Neural crest cell (in vitro differentiated cells): ENCODE results near the gene IFT27. TPM values are rescaled to one million over a fixed set of nuclear protein-coding genes. Genes with fewer than 3 reads are reported as not detected.

Experiments
- DNase-seq: peaks from one replicate; pipeline ENCODE4 v3.0.0; 2021; ENCODE audit warnings: low read depth, mixed read lengths, low spot score
- H3K27ac Mint-ChIP-seq: one replicate; pipeline ENCODE4 v1.8.0; 2021; ENCODE audit warnings: mild to moderate bottlenecking, mixed read lengths; ENCODE audit not compliant: unreplicated experiment
- H3K27me3 Mint-ChIP-seq: 2 replicates; pipeline ENCODE4 v1.8.0; 2021; ENCODE audit warnings: low read depth, mild to moderate bottlenecking, mixed read lengths
- H3K36me3 Mint-ChIP-seq: 2 replicates; pipeline ENCODE4 v1.8.0; 2021; ENCODE audit warnings: low read depth, mild to moderate bottlenecking, mixed read lengths
- H3K4me1 Mint-ChIP-seq: 2 replicates; pipeline ENCODE4 v1.8.0; 2021; ENCODE audit warnings: mixed read lengths
- H3K4me3 Mint-ChIP-seq: one replicate; pipeline ENCODE4 v1.8.0; 2021; ENCODE audit warnings: mild to moderate bottlenecking, mixed read lengths
- H3K9me3 Mint-ChIP-seq: 2 replicates; pipeline ENCODE4 v1.8.0; 2021; ENCODE audit warnings: mixed read lengths
- CTCF ChIP-seq: fragments of 200-600 bp; sonication (generic); conservative IDR thresholded peaks from 2 replicates; pipeline ENCODE4 v1.5.0; 2021; ENCODE audit warnings: antibody characterized with exemption, mild to moderate bottlenecking
- total RNA-seq: library from RNA; stranded (reverse); gene quantifications from 2 replicates; pipeline ENCODE4 v1.2.1, GENCODE V29; 2021

IFT27 gene
- total RNA-seq, 1 donor from 2014 or later: 55.4 TPM

GRCh38 chr22:36714110-36714509 is 61.8 kb downstream of the IFT27 start:
- no peaks in the 10 kb centered on the region for H3K4me1 Mint-ChIP-seq
- H3K36me3 Mint-ChIP-seq: no peaks in the 10 kb centered on the region
- H3K27ac Mint-ChIP-seq: no peak overlapping the region
- H3K4me3 Mint-ChIP-seq: no peak overlapping the region
- DNase-seq: no peak
- H3K27me3 Mint-ChIP-seq: peaks cover 78% of the 10 kb centered on the region
- no peak for TF ChIP-seq CTCF
- no peaks in the 10 kb centered on the region for H3K9me3 Mint-ChIP-seq

DNA sequence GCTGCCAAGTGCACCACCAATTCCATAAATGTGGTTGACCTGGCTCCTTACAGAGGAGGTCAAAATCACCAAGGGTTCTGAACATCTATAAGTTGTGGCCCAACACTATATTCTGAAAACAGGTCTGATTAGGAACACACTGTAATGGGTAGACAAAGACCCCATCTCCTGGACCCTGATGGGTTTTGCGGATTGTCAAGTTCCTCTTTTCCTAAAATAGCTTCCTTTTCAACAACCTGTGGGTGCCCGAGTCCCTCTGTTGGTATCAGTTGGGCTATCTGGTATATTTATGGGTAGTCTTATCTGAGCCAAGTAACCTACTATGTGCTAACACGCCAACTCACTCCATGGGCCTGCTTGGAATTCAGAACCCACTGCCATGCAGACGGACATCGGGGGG is 62.5 kb downstream of the IFT27 start:
- TF ChIP-seq CTCF: no peak
- Mint-ChIP-seq H3K9me3 (no peaks in the 10 kb centered on the region), H3K4me3 (no peak overlapping the region), H3K4me1 (no peaks in the 10 kb centered on the region), H3K36me3 (no peaks in the 10 kb centered on the region), H3K27ac (no peak overlapping the region), H3K27me3 (peaks cover 77% of the 10 kb centered on the region)
- no peak for DNase-seq

Other genes with a start within 250 kb of the IFT27 start
- gene EIF3D, start 247.0 kb downstream of the IFT27 start, total RNA-seq: 178 and 197 TPM in 2 replicates
- gene CACNG2, start 72.4 kb downstream of the IFT27 start, total RNA-seq: 0.09 and 0.27 TPM in 2 replicates
- gene PVALB, start 40.9 kb upstream of the IFT27 start, total RNA-seq: 0.61 and 0.68 TPM in 2 replicates
- not detected in 2 replicates for gene NCF4, start 84.9 kb upstream of the IFT27 start, total RNA-seq
- not detected in 2 replicates for gene CSF2RB, start 137.5 kb upstream of the IFT27 start, total RNA-seq
- 31.0 and 31.3 TPM in 2 replicates for gene TST, start 243.3 kb upstream of the IFT27 start, total RNA-seq
- 100.0 and 103 TPM in 2 replicates for gene MPST, start 243.6 kb upstream of the IFT27 start, total RNA-seq